ENCODE measurements around the gene LRIG2. TPM values are rescaled to one million over a fixed set of nuclear protein-coding genes. Genes with fewer than 3 reads are reported as not detected.

LRIG2 gene
- polyA plus RNA-seq, 1 of the 3 experiments (the other 2 are of a cell fraction) = 3.8 TPM

DNA sequence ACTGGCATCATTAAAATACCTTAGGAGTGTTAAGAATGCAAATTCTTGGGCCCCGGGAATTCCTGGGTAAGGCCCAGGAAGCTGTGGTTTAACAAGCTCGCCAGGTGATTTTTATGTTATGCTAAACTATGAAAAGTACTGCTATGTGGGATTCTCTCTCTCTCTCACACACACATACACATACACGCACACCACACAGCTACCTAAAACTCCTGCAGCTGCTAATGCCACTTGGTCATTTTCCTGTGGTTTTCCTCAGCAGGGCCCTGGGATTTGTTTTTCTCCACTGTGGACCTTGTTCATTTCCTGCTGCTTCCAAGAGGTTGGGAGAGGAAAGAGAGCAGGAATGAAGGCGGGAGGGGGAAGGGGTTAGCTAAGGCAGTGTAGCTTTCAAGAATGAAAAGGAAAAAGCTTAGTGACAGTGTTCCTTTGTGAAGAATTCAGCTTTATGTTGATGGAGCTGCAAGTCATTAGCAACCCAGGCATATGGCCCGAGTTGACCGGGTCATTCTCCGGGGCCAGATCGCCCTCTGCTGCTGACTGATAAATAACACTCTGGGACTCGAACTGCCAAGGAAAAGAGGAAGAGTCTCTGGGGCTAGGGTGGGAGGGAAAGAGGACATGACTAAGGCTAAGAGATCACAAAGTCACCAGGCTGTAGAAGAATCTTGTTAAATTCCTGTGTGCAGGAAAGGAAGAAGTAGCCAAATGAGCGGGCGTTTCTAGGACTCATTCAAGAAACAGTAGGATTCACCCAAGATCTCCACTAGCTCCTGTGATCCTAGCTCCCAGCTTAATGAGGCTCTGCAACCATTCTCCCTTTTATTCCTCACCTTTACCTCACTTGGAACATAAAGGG lies 30.5 kb upstream of the LRIG2 start:
- Histone ChIP-seq H3K9me3 (no peaks in the 10 kb centered on the region), H3K4me2 (peak overlapping the region; percentile 66), H3K27me3 (ENCODE audit: insufficient read depth) (no peaks in the 10 kb centered on the region), H3K4me1 (ENCODE audit: control insufficient read depth in 1 of 2, insufficient read depth in 2 of 2, low read depth in 1 of 2, low read length in 1 of 2) (peaks cover 7 to 18% of the 10 kb centered on the region in 2 experiments; a peak in 3 of 4 replicates), H3K27ac (ENCODE audit: low read depth in 2 of 2, low read length in 1 of 2) (peak overlapping the region; percentile 48 to 70), H4K20me1 (ENCODE audit: insufficient read depth) (no peaks in the 10 kb centered on the region), H3K36me3 (replicated peaks in 1 of 2; ENCODE audit: control insufficient read depth in 1 of 2, insufficient read depth in 2 of 2, low read length in 1 of 2) (no peaks in the 10 kb centered on the region), H3K79me2 (ENCODE audit: insufficient read depth) (no peaks in the 10 kb centered on the region), H3F3A (replicated peaks; ENCODE audit: insufficient read depth) (peaks cover 7% of the 10 kb centered on the region), H3K9ac (peak overlapping the region; percentile 45; the same call in 1 of the 2 replicates), H3K9me2 (no peaks in the 10 kb centered on the region), H2AFZ (ENCODE audit: low read depth) (peak overlapping the region; percentile 57; the same call in 1 of the 2 replicates), H3K4me3 (ENCODE audit: low read depth in 2 of 2, low read length in 1 of 2) (peak overlapping the region in 1 of 2 experiments; percentile 21; a peak in 1 of 4 replicates)
- ChIA-PET CTCF (interaction anchor here (0.6 to 6.3 kb wide), 56 partner anchors 8 to 651 kb away, joined by 3 to 120 read pairs (median 4); partner anchors contain the start of genes LRIG2, PPM1J and SLC16A1), POLR2A (interaction anchor here (0.6 to 2.2 kb wide), 2 partner anchors 30 to 86 kb away, joined by 4 to 6 read pairs; partner anchors contain the start of gene SLC16A1)
- 20% methylated on average over 11 of the region's 11 CpGs for WGBS (ENCODE audit: low lambda C conversion rate)
- DNase-seq = peak; percentile 79
- peak; percentile 46 for TF ChIP-seq CHD2 (IDR thresholded peaks at IDR 0.05; ENCODE audit: low read length, partially characterized antibody)
- TF ChIP-seq EP300 (IDR thresholded peaks at IDR 0.05; ENCODE audit: borderline replicate concordance in 1 of 2, low read depth in 1 of 2, low read length in 1 of 2) = no peak
- no peak for TF ChIP-seq RFX5 (IDR thresholded peaks at IDR 0.05; ENCODE audit: low read length)
- TF ChIP-seq JUND (IDR thresholded peaks at IDR 0.05) = no peak
- TF ChIP-seq RXRA (IDR thresholded peaks at IDR 0.05; ENCODE audit: borderline replicate concordance, low read depth) = no peak
- TF ChIP-seq USF2 (IDR thresholded peaks at IDR 0.05; ENCODE audit: borderline replicate concordance, low read depth, low read length) = no peak
- no peak for TF ChIP-seq PBX3 (IDR thresholded peaks at IDR 0.05)
- TF ChIP-seq ELF1 (IDR thresholded peaks at IDR 0.05) = no peak
- TF ChIP-seq, protein P1, sequence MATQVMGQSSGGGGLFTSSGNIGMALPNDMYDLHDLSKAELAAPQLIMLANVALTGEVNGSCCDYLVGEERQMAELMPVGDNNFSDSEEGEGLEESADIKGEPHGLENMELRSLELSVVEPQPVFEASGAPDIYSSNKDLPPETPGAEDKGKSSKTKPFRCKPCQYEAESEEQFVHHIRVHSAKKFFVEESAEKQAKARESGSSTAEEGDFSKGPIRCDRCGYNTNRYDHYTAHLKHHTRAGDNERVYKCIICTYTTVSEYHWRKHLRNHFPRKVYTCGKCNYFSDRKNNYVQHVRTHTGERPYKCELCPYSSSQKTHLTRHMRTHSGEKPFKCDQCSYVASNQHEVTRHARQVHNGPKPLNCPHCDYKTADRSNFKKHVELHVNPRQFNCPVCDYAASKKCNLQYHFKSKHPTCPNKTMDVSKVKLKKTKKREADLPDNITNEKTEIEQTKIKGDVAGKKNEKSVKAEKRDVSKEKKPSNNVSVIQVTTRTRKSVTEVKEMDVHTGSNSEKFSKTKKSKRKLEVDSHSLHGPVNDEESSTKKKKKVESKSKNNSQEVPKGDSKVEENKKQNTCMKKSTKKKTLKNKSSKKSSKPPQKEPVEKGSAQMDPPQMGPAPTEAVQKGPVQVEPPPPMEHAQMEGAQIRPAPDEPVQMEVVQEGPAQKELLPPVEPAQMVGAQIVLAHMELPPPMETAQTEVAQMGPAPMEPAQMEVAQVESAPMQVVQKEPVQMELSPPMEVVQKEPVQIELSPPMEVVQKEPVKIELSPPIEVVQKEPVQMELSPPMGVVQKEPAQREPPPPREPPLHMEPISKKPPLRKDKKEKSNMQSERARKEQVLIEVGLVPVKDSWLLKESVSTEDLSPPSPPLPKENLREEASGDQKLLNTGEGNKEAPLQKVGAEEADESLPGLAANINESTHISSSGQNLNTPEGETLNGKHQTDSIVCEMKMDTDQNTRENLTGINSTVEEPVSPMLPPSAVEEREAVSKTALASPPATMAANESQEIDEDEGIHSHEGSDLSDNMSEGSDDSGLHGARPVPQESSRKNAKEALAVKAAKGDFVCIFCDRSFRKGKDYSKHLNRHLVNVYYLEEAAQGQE (IDR thresholded peaks at IDR 0.05; ENCODE audit: low read depth, low read length) = no peak
- peak; percentile 89 for TF ChIP-seq SMC3 (IDR thresholded peaks at IDR 0.05; ENCODE audit: low read depth, low read length)
- no peak for TF ChIP-seq NRF1 (IDR thresholded peaks at IDR 0.05; ENCODE audit: low read depth, low read length)
- TF ChIP-seq EZH2phosphoT487 (IDR thresholded peaks at IDR 0.05; ENCODE audit: borderline replicate concordance, low read depth) = no peak
- TF ChIP-seq, protein P2, sequence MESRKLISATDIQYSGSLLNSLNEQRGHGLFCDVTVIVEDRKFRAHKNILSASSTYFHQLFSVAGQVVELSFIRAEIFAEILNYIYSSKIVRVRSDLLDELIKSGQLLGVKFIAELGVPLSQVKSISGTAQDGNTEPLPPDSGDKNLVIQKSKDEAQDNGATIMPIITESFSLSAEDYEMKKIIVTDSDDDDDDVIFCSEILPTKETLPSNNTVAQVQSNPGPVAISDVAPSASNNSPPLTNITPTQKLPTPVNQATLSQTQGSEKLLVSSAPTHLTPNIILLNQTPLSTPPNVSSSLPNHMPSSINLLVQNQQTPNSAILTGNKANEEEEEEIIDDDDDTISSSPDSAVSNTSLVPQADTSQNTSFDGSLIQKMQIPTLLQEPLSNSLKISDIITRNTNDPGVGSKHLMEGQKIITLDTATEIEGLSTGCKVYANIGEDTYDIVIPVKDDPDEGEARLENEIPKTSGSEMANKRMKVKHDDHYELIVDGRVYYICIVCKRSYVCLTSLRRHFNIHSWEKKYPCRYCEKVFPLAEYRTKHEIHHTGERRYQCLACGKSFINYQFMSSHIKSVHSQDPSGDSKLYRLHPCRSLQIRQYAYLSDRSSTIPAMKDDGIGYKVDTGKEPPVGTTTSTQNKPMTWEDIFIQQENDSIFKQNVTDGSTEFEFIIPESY (IDR thresholded peaks at IDR 0.05; ENCODE audit: borderline replicate concordance, low read depth) = no peak
- TF ChIP-seq RAD21 (IDR thresholded peaks at IDR 0.05; ENCODE audit: low read length) = peak; percentile 96
- TF ChIP-seq MXI1 (IDR thresholded peaks at IDR 0.05; ENCODE audit: low read depth, low read length) = no peak
- TF ChIP-seq, protein P3, sequence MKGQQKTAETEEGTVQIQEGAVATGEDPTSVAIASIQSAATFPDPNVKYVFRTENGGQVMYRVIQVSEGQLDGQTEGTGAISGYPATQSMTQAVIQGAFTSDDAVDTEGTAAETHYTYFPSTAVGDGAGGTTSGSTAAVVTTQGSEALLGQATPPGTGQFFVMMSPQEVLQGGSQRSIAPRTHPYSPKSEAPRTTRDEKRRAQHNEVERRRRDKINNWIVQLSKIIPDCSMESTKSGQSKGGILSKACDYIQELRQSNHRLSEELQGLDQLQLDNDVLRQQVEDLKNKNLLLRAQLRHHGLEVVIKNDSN (IDR thresholded peaks at IDR 0.05; ENCODE audit: borderline replicate concordance, low read depth) = no peak
- no peak for TF ChIP-seq SIN3A (IDR thresholded peaks at IDR 0.05; ENCODE audit: borderline replicate concordance, low read depth, low read length)
- no peak for TF ChIP-seq YY1 (IDR thresholded peaks at IDR 0.05; ENCODE audit: low read depth)
- TF ChIP-seq NFIC (IDR thresholded peaks at IDR 0.05; ENCODE audit: borderline replicate concordance) = no peak
- TF ChIP-seq FOXJ3 (CRISPR knock-in tag; IDR thresholded peaks at IDR 0.05) = no peak
- TF ChIP-seq IRF3 (IDR thresholded peaks at IDR 0.05; ENCODE audit: low read depth, low read length) = no peak
- TF ChIP-seq, protein P4, sequence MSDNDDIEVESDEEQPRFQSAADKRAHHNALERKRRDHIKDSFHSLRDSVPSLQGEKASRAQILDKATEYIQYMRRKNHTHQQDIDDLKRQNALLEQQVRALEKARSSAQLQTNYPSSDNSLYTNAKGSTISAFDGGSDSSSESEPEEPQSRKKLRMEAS (IDR thresholded peaks at IDR 0.05; ENCODE audit: low read depth) = no peak

Data from SK-N-SH (cell line).